Measurements from ENCODE around the gene PHF2. TPM values are rescaled to one million over a fixed set of nuclear protein-coding genes. Genes with fewer than 3 reads are reported as not detected.

PHF2 gene
- total RNA-seq, 6 experiments from 2014 or later: 15.4 to 17.5 (median 16.6) TPM

DNA sequence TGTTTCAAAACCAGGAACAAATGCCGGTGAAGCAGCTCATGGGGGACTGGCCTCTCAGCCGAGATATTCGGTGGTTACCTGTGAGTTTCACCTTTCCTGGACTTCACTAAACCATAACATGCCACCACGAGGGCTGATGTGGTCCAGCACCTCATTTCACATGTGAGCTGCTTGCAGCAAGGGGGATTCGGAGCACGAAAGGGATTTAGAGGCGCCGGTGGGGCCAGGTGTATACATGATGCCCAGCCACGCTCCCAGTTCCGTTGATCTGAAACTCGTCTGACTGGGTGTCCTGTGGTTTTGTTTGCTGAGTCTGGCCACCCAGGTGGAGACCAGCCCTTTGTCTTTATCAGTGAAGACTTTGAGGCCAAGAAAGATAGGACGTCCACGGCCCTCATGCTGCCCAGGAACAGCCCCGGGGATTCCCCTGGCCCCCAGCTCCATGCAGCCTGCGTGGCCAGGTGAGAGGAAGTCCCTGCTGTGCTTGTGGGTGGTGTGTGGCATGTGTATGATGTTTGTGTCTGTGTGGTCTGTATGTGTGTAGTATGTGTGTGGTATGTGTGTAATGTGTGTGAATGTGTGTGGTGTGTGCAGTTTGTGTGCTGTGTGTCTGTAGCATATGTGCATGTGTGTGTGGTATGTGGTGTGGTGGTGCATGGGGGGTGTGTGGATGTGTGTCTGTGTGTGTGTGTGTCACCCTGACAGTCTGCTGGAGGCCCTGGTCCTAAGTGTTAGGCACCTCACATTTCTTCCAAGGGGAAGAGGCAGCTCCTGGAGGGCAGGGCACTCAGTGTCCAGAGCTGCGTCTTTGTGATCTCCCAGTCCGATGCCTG, 23.4 kb downstream of the PHF2 start:
- TF ChIP-seq, protein P1, sequence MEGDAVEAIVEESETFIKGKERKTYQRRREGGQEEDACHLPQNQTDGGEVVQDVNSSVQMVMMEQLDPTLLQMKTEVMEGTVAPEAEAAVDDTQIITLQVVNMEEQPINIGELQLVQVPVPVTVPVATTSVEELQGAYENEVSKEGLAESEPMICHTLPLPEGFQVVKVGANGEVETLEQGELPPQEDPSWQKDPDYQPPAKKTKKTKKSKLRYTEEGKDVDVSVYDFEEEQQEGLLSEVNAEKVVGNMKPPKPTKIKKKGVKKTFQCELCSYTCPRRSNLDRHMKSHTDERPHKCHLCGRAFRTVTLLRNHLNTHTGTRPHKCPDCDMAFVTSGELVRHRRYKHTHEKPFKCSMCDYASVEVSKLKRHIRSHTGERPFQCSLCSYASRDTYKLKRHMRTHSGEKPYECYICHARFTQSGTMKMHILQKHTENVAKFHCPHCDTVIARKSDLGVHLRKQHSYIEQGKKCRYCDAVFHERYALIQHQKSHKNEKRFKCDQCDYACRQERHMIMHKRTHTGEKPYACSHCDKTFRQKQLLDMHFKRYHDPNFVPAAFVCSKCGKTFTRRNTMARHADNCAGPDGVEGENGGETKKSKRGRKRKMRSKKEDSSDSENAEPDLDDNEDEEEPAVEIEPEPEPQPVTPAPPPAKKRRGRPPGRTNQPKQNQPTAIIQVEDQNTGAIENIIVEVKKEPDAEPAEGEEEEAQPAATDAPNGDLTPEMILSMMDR (IDR thresholded peaks at IDR 0.05): no peak
- peaks cover 2% of the 10 kb centered on the region; the same call in 1 of the 2 replicates for H3K27me3 Mint-ChIP-seq (ENCODE audit: insufficient read depth)
- no peak for DNase-seq
- no peak overlapping the region for H3K27ac Mint-ChIP-seq
- no peaks in the 10 kb centered on the region for H3K9me3 Mint-ChIP-seq
- H3K36me3 Mint-ChIP-seq (ENCODE audit: low read depth): peaks cover 2% of the 10 kb centered on the region; the same call in 1 of the 2 replicates
- no peaks in the 10 kb centered on the region for H3K4me1 Mint-ChIP-seq (ENCODE audit: low read depth)
- no peak overlapping the region for H3K4me3 Mint-ChIP-seq

DNA sequence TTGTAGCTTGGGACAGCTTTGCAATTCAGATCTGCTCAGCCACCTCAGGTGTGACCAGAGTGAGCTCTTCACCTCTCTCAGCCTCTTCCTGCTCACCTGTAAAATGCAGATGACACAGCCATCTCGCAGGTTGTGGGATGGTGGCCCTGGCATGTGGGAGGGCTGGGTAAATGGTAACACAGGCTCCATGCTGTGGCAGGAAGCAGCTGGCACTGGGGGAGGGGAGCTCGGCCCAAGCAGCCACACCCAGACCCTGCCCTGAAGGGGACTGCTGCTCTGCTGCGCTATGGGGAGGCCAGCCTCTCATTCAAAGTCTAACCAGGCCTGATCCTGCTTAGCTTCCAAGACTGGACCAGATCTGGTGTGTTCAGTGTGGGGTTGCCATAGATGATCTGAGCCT, 24.1 kb downstream of the PHF2 start:
- H3K9me3 Mint-ChIP-seq: no peaks in the 10 kb centered on the region
- H3K36me3 Mint-ChIP-seq (ENCODE audit: low read depth): peaks cover 8% of the 10 kb centered on the region
- H3K4me3 Mint-ChIP-seq: no peak overlapping the region
- DNase-seq: no peak
- TF ChIP-seq, protein P1 (IDR thresholded peaks at IDR 0.05): no peak
- no peaks in the 10 kb centered on the region for H3K4me1 Mint-ChIP-seq (ENCODE audit: low read depth)
- H3K27me3 Mint-ChIP-seq (ENCODE audit: insufficient read depth): peaks cover 2% of the 10 kb centered on the region; the same call in 1 of the 2 replicates
- H3K27ac Mint-ChIP-seq: no peak overlapping the region

DNA sequence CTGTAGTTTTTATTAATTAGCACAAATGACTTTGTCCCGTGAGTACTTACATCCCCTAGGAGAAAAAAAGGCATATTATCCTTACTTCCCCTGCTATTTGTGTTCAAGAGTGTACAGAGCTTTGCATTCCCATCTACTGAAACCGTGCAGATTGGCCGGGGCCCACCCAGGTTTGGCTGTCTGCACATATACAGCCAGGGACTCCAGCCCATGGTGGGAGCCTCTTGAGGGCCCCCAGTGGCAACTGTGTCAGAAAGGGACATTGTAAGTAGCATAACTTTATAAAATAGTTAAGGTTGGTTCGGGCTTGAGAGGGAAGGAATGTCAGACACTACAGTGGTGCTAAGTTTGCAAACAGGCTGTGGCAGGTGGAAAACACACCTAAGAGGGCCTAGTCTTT, 24.7 kb downstream of the PHF2 start:
- H3K27me3 Mint-ChIP-seq (ENCODE audit: insufficient read depth): peaks cover under 1% of the 10 kb centered on the region; the same call in 1 of the 2 replicates
- H3K27ac Mint-ChIP-seq: no peak overlapping the region

DNA sequence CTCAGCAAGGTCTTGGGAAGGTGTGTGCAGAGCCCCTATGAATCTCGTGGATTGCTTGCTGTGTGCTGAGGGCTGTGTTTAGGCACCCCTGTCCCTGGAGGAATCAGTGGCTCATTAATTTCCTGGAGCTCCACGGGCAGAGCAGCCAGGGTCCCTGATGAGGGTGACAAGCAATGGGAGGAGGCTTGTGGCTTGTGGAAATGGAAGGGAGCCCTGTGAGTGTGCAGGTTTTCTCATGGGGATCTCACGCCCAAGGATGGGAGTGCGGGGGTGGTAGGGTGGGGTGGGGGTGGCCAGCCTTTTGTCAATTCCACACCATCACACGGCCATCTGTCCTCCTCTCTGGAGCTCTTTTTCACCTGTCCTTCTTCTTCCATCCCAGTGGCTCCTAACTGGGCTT, 25.3 kb downstream of the PHF2 start:
- H3K9me3 Mint-ChIP-seq: peaks cover 8% of the 10 kb centered on the region
- no peak for DNase-seq
- no peak overlapping the region for H3K27ac Mint-ChIP-seq
- H3K4me3 Mint-ChIP-seq: no peak overlapping the region
- TF ChIP-seq, protein P1 (IDR thresholded peaks at IDR 0.05): no peak
- peaks cover 6% of the 10 kb centered on the region for H3K4me1 Mint-ChIP-seq (ENCODE audit: low read depth)
- no peaks in the 10 kb centered on the region; the same call in 1 of the 2 replicates for H3K27me3 Mint-ChIP-seq (ENCODE audit: insufficient read depth)
- H3K36me3 Mint-ChIP-seq (ENCODE audit: low read depth): peaks cover 18% of the 10 kb centered on the region

More for the DNA sequence above, 24.7 kb downstream of the PHF2 start:
- Mint-ChIP-seq H3K36me3 (ENCODE audit: low read depth) (peaks cover 12% of the 10 kb centered on the region), H3K9me3 (peaks cover 2% of the 10 kb centered on the region; the same call in 1 of the 2 replicates), H3K4me1 (ENCODE audit: low read depth) (peaks cover under 1% of the 10 kb centered on the region), H3K4me3 (no peak overlapping the region)
- no peak for DNase-seq
- TF ChIP-seq, protein P1 (IDR thresholded peaks at IDR 0.05): no peak

DNA sequence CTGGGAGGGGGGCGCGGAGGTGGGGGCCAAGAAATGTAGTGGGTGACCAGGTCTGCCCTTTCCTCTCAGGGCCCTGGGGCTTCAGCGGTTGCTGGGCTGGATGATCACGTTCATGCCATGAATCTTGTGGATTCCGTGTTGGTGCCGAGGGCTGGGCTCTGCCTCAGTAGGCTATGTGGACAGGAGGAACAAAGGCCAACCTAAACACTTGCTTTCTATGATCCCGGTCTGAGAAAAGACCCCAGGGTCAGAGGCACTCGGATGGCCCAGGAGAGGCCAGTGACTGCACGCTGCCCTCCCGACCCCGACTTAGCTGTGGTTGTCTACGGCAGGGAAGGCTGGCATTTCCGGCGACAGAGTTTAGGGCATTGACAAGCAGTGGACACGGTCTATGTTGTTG, 26.6 kb downstream of the PHF2 start:
- no peak overlapping the region for H3K4me3 Mint-ChIP-seq
- TF ChIP-seq, protein P1 (IDR thresholded peaks at IDR 0.05): no peak
- no peaks in the 10 kb centered on the region; the same call in 1 of the 2 replicates for H3K27me3 Mint-ChIP-seq (ENCODE audit: insufficient read depth)
- DNase-seq: no peak
- H3K4me1 Mint-ChIP-seq (ENCODE audit: low read depth): peaks cover 11% of the 10 kb centered on the region
- H3K36me3 Mint-ChIP-seq (ENCODE audit: low read depth): peaks cover 22% of the 10 kb centered on the region
- no peak overlapping the region for H3K27ac Mint-ChIP-seq
- peaks cover 12% of the 10 kb centered on the region for H3K9me3 Mint-ChIP-seq

Measured in HFFc6 (cell line).